Thyroid gland (tissue), 4 donors: ENCODE results near the gene SEMA5B. TPM values are rescaled to one million over a fixed set of nuclear protein-coding genes. Genes with fewer than 3 reads are reported as not detected.

Source experiments
- DNase-seq, 2 donors: peaks; one replicate each; pipeline ENCODE4 v3.0.0-alpha.2; 2019
- H3K27ac ChIP-seq, 3 donors: fragments of 200-600 bp; sonication (generic); 1 replicate in 2 of 3; 2 replicates in 1 of 3; pipeline ENCODE4 v1.5.1; 2016 to 2019; ENCODE audit warnings: mild to moderate bottlenecking in 1 of 3, moderate library complexity in 1 of 3
- H3K27me3 ChIP-seq: fragments of 200-600 bp; sonication (generic); one replicate; pipeline ENCODE4 v1.5.1; 2019
- H3K36me3 ChIP-seq, 2 donors: fragments of 200-600 bp; sonication (generic); one replicate each; pipeline ENCODE4 v1.5.1; 2016 to 2019
- H3K4me1 ChIP-seq, 2 donors: fragments of 200-600 bp; sonication (generic); one replicate each; pipeline ENCODE4 v1.5.1; 2017 to 2019
- H3K4me3 ChIP-seq, 3 donors: fragments of 200-600 bp; sonication (generic); replicated peaks in 1 of 3; 1 replicate in 2 of 3; 2 replicates in 1 of 3; pipeline ENCODE4 v1.5.1; 2016; ENCODE audit warnings: mild to moderate bottlenecking in 1 of 3
- H3K9me3 ChIP-seq: fragments of 200-600 bp; sonication (generic); one replicate; pipeline ENCODE4 v1.5.1; 2017
- POLR2A ChIP-seq, 2 donors: fragments of 450-650 bp; IDR thresholded peaks; one replicate each; pipeline ENCODE4 v1.6.1; 2017; ENCODE audit warnings: antibody characterized with exemption in 2 of 2, mild to moderate bottlenecking in 2 of 2, moderate library complexity in 1 of 2
- WGBS, 2 donors: methylation state at CpG; one replicate each; pipeline ENCODE4 v1.1.5; 2017; 5-methylcytosine and 5-hydroxymethylcytosine counted together
- intact Hi-C: fragments of 100-400 bp; cut with DNase I; formaldehyde crosslinking; loops from one replicate; pipeline ENCODE4 v1.15.1; 2023
- total RNA-seq, 4 donors: library from RNA; depleted of rRNA; stranded (reverse); fragments of >200 nt; gene quantifications; one replicate each; pipeline ENCODE4 v1.2.3, GENCODE V29; 2016
- TF ChIP-seq, protein P1 (sequence below), 6 experiments: fragments of 200-600 bp in 3 of 6; fragments of 450-650 bp in 3 of 6; sonication (generic) in 3 of 6; IDR thresholded peaks; one replicate each; pipeline ENCODE4 v1.5.1; 2016 to 2019; ENCODE audit warnings: antibody characterized with exemption in 6 of 6, mild to moderate bottlenecking in 2 of 6, inconsistent platforms in 1 of 6, moderate library complexity in 1 of 6

The SEMA5B gene
- total RNA-seq, 4 donors from 2014 or later = 0.56 to 5.3 (median 0.63) TPM

DNA sequence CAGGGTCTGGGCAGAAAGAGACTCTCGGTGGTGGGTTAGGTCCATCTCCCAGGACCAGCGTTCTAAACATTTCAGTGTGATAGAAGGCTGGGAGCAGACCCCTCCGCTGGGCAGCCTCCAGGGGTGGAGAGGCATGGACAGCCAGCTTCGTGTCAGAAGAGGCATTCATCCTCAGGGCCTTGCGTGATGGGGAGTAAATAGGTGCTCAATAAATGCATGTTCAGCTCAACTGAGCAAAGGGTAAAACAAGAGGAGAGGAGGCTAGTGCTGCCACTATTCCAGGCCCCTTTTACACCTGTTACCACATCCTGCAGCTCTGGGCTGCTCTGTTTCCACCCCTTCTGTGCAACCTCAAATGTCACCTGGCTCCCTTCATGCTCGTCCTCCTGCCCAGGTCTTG is 49.0 kb downstream of the SEMA5B start:
- intact Hi-C loops = no loop called here
- Histone ChIP-seq H3K36me3 (no peaks in the 10 kb centered on the region), H3K27me3 (no peaks in the 10 kb centered on the region), H3K4me1 (peaks cover 0 to 43% of the 10 kb centered on the region in 2 donors), H3K9me3 (no peaks in the 10 kb centered on the region), H3K27ac (peak overlapping the region in 1 of 3 donors; percentile 65), H3K4me3 (no peak overlapping the region)
- no peak for DNase-seq
- TF ChIP-seq, protein P1, sequence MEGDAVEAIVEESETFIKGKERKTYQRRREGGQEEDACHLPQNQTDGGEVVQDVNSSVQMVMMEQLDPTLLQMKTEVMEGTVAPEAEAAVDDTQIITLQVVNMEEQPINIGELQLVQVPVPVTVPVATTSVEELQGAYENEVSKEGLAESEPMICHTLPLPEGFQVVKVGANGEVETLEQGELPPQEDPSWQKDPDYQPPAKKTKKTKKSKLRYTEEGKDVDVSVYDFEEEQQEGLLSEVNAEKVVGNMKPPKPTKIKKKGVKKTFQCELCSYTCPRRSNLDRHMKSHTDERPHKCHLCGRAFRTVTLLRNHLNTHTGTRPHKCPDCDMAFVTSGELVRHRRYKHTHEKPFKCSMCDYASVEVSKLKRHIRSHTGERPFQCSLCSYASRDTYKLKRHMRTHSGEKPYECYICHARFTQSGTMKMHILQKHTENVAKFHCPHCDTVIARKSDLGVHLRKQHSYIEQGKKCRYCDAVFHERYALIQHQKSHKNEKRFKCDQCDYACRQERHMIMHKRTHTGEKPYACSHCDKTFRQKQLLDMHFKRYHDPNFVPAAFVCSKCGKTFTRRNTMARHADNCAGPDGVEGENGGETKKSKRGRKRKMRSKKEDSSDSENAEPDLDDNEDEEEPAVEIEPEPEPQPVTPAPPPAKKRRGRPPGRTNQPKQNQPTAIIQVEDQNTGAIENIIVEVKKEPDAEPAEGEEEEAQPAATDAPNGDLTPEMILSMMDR (IDR thresholded peaks at IDR 0.05) = no peak
- no peak for TF ChIP-seq POLR2A (IDR thresholded peaks at IDR 0.05)
- 80 to 89% methylated on average over 6 of the region's 6 CpGs for WGBS, 2 donors

DNA sequence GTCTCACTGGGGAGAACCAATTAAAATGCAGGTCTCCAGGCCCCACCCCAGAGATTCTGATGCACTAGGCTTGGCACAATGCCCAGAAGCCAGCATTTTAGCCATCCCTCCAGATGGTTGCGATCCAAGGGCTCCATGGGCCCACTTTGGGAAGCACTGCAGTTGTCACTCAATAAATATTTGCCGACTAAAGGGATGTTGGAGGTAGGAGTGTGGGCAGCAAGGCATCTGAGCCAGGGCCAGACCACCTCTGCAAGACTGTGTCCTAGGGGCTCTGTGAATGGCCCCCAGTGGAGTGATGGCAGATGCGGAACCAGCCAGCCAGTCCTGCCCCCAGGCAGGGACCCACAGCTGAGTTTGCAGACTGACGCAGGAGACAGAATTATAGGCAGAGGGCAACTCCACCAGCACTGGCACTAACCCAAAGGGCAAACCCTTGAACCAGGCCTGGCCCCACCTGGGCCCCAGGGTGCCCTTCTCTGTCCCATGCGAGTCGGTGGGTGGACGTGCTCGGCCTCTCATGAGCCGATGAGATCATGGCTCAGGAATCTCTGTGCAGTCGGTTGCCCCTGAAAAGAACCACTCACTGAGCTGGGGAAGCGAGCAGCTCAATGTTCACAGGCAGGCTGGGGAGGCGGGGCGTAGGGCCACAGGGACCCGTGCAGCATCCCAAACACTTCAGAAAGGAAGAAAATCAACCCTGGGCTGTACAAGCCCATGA is 49.7 kb downstream of the SEMA5B start:
- H3K9me3 ChIP-seq = no peaks in the 10 kb centered on the region
- H3K27ac ChIP-seq = peak overlapping the region; percentile 35 to 65 (median 45)

DNA sequence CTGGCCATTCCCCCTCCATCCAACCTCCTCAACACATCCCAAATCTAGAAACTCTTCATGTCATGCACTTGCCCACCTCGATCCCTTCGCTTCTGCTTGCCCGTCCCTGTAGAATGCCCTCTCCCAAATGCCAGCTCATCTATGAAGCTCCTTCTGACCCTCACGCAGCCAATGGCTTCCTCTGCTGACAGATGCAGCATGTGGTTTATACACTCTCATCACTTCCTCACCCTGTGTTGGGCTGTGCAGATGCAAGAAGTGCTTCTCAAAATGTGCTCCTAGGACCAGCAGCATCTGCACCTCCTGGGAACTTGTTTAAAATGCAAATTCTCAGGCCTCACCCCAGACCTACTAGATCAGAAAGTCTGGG is 51.7 kb downstream of the SEMA5B start:
- Histone ChIP-seq H3K4me1 (peaks cover 0 to 42% of the 10 kb centered on the region in 2 donors), H3K9me3 (no peaks in the 10 kb centered on the region), H3K36me3 (no peaks in the 10 kb centered on the region), H3K27ac (no peak overlapping the region), H3K4me3 (no peak overlapping the region), H3K27me3 (no peaks in the 10 kb centered on the region)
- TF ChIP-seq, protein P1 (IDR thresholded peaks at IDR 0.05) = no peak
- no peak for TF ChIP-seq POLR2A (IDR thresholded peaks at IDR 0.05)
- DNase-seq = no peak
- 88 to 89% methylated on average over 4 of the region's 4 CpGs for WGBS, 2 donors
- intact Hi-C loops = no loop called here

More for the DNA sequence above, 49.7 kb downstream of the SEMA5B start:
- no peaks in the 10 kb centered on the region for H3K27me3 ChIP-seq
- no peak for TF ChIP-seq POLR2A (IDR thresholded peaks at IDR 0.05)
- TF ChIP-seq, protein P1 (IDR thresholded peaks at IDR 0.05) = no peak
- peaks cover 0 to 42% of the 10 kb centered on the region in 2 donors for H3K4me1 ChIP-seq
- intact Hi-C loops = no loop called here
- 24 to 42% methylated on average over 12 to 13 of the region's 14 CpGs for WGBS, 2 donors
- peak; percentile 96 to 97 for DNase-seq
- no peaks in the 10 kb centered on the region for H3K36me3 ChIP-seq
- H3K4me3 ChIP-seq = no peak overlapping the region

DNA sequence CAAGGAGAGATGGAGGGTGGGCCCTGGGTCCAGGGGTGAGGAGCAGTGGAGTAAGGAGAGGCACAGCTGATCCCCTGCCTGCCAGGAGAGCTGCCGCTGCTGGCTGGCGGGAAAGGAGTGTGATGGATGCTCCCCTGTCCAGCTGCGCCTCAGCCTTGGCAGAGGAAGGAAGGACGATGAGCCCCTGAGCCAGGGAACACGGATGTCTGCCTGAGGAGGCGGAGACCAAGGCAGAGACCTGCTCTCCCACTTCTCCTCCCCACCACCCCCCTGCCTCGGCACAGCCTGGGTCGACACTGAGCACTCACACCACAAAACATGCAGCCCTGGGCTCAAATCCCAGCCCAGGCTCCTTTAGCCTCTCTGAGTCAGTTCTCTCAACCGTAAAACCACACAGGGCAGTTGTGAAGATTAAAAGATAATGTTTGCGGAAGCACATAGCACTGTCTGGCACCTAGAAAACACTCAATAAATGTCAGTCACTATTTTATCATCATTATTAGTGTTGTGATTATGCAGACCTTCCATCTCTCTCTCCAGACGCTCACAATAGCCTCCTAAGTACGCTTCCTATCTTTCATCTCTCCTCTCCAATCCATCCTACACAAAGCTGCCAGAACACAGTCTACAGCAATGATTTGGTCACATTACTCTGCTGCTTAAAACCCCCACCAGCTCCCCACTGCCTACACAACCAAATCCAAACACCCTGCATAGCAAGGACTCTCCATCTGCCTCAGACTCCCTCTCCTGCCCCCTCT is 52.2 kb downstream of the SEMA5B start:
- intact Hi-C loops = no loop called here
- 25 to 31% methylated on average over 12 of the region's 12 CpGs for WGBS, 2 donors
- Histone ChIP-seq H3K4me3 (no peak overlapping the region), H3K4me1 (peaks cover 0 to 48% of the 10 kb centered on the region in 2 donors), H3K27me3 (no peaks in the 10 kb centered on the region), H3K27ac (peak overlapping the region in 1 of 3 donors; percentile 19), H3K36me3 (no peaks in the 10 kb centered on the region), H3K9me3 (no peaks in the 10 kb centered on the region)
- DNase-seq = peak; percentile 58 to 68
- TF ChIP-seq, protein P1 (IDR thresholded peaks at IDR 0.05) = no peak
- TF ChIP-seq POLR2A (IDR thresholded peaks at IDR 0.05) = no peak

DNA sequence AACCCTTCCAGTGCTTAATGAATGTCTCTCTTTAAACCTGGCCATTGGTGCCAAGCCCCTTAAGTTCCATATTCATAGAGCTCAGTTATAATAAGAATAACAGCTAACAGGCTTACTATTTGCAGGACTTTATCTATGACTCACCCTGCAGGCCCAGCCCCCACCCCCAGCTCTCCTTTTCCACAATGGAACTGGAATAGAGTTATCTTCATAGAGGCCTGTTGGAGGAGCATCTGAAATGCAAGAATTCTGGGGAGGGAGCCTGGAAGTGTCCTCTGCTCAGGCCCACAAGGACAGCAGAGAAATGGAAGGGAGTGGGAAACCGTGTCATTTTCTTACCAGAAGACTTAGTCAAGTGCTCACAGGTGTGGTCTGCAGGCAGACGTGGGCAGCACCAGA is 52.8 kb downstream of the SEMA5B start:
- TF ChIP-seq, protein P1 (IDR thresholded peaks at IDR 0.05) = no peak
- no peak for TF ChIP-seq POLR2A (IDR thresholded peaks at IDR 0.05)
- WGBS, 2 donors = 42 to 47% methylated on average over 2 of the region's 2 CpGs
- no peaks in the 10 kb centered on the region for H3K36me3 ChIP-seq
- intact Hi-C loops = no loop called here
- peaks cover 4 to 54% of the 10 kb centered on the region in 2 donors for H3K4me1 ChIP-seq
- DNase-seq = no peak
- peak overlapping the region in 1 of 3 donors; percentile 19 for H3K27ac ChIP-seq
- no peak overlapping the region for H3K4me3 ChIP-seq
- no peaks in the 10 kb centered on the region for H3K9me3 ChIP-seq
- no peaks in the 10 kb centered on the region for H3K27me3 ChIP-seq
